HG02885 (cell line): ENCODE data around the gene VEZF1.
A peak's percentile ranks its signal among the peaks of the same experiment; 100 is the strongest.

Experiments used
- ATAC-seq: cut with Tn5 transposase; IDR thresholded peaks from one replicate; pipeline ENCODE4 v1.9.1; 2021; ENCODE audit warnings: mild to moderate bottlenecking; ENCODE audit not compliant: unreplicated experiment, poor library complexity

Gene VEZF1

GRCh38 chr17:58001461-58002124 is 13.5 kb upstream of the VEZF1 start:
- no peak for ATAC-seq

GRCh38 chr17:57999496-58000017 is 11.5 kb upstream of the VEZF1 start:
- ATAC-seq = peak; percentile 59

- ATAC-seq = no peak
These were observed 11.0 kb upstream of the VEZF1 start for GRCh38 chr17:57999010-57999495.

GRCh38 chr17:57997085-57997809 is 9.2 kb upstream of the VEZF1 start:
- ATAC-seq = no peak

DNA sequence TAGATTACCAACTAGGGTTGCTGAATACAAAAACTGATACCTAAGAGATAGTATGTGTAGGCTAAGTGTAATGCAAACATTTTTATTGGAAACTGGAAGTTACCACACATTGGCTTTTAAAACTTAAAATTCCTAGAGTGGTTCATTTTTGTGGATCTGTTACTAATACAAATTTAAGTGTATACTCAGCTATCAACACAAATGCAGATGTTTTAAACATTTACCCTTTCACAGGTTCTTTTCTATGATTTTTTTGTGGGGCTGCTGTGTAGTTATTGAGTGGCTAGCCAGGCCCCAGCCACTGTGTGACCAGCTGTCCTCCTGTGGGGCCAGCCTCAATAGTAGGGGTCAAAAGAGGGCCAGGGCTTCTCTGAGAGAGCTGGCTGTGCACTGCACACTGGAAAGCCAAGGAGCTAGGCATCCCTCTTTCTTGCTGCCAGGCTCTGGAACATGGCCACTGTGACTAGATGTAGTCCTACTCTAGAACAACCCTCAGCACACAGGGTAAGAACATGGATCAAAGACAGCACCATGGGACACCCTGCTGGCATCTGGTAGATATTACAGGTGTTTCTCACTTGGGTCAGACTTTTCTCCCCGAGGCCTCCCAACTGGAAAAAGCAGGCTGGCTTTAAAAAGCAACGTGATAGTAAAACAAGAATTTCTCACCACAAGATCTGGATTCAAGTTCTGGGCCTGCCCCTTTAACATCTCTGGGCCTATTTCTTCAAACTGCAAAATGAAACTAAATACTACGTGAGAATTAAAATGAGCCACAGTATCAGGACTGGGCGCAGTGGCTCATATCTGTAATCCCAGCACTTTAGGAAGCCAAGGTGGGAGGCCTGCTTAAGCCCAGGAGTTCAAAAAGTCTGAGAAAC is 7.3 kb upstream of the VEZF1 start:
- ATAC-seq = peak; percentile 66

DNA sequence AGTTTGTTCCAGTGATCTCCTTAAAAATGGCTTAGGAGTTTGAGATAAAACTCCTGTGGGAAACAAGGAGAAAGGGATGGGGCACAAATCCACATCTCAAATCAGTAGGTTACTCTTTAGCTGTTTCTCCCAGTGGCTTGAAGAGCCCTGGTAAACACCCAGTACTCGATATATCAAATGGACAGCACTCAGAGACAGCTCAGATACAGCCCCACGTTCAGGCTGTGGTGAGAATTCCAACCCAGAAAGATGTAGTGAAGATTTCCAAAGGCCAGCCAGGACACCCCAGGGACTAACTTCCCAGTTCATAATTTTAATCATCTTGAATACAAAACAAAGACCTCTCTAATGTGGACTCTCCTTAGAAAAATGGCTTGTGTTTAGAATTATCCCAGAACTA is 6.4 kb upstream of the VEZF1 start:
- no peak for ATAC-seq

DNA sequence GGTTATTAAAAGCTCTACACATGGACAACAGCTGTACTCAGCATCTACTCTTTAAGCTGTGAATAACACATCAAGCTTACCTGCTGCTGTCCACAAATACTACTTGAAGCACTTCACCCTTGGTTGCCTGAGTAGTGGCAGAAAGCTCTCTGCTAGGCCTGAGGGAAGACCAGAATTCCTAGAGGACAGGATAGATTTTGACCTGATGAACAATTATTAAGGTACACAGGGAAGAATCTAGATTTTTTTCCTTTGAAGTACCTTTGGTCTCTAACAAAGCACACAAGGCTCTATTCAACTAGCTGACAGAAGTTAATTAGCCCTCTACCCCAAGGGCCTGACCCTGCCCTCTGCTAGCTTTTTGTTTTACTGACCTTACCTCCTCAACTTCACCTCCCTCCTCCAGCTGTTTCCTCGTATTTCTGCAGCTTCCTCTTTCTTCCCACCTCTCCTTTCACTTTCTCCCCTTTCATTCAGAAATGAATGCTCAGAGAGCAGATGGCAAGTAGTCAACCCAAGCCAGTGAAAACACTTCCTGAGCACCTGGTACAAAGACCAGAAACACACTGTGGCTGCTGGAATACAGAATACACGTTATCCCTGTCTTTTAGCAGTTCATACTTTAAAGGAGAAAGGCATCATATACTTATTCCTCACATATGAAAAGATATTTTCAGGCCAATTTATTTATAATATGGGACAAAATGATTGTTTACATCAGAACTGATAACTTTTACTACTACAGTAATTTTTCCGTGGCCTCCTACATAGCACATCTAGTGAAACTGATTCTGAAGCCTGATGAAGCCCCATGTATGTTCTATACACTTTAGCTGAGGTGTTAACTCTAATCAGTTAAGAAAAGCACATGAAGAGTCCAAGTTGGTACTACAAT is 5.7 kb upstream of the VEZF1 start:
- no peak for ATAC-seq

DNA sequence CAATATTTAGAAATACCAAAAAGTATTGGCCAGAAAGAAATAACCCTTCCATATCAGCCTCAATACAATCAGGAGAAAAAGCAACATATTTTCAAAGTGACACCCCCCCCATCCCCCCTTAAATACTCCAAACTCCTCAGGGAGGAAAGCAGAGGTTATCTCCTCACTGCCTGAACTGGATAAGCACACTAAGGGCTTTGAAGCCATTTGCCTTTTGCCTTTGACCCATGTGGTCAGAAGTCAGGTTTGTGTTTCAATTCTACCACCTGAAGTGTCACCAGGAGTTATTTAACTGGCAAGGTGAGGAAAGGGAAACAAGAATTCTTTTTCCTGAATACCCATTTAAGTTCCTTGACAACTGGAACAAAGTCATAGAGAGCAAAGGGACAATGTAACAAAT is 3.5 kb upstream of the VEZF1 start:
- no peak for ATAC-seq

- ATAC-seq = no peak
These were observed 2.0 kb upstream of the VEZF1 start for GRCh38 chr17:57990037-57990436.

DNA sequence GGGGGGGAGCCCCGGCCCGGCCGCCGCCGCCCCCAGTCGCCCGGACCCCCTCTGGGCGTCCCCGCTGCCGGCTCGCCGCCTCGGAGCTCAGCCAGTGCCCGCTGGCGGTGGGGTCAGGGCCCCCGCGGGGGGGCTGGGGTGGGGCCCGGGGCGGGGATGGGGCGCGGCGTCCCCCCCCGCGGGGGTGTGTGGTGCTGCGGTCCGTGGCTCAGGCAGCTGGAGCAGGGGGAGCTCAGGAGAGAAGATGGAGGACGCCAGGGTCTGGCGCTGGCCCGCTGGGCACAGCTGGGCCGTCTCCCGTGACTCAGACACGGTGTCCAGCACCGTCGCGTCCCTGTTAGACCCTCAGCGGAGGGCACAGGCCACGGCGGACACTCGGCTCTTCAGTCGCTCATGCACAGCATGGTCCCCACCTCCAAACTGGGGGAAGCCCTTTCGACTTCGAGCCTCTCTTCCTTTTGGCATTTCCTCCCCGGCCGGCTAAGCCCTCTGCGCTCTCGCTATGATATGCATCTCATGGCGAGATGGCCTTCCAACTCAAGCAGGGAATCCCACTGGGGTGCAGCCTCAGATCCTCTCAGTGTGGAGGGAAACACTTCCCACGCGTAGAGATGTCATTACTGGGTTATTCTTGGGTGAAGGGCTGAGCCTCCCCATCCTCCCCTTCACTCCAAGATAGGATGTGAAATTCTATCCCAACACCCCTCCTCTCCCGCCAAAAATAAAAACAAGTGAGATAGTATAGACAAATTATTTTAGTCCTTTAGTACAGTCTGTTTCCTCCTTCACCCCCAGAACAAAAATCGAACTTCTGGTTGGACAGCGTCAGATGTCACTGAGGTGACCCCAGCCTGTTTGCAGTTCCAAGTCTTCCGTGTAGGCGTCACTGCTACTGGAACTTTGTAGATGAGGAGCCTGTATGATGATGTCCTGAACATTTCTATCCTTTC is 522 bp upstream of the VEZF1 start:
- ATAC-seq = peak; percentile 74

DNA sequence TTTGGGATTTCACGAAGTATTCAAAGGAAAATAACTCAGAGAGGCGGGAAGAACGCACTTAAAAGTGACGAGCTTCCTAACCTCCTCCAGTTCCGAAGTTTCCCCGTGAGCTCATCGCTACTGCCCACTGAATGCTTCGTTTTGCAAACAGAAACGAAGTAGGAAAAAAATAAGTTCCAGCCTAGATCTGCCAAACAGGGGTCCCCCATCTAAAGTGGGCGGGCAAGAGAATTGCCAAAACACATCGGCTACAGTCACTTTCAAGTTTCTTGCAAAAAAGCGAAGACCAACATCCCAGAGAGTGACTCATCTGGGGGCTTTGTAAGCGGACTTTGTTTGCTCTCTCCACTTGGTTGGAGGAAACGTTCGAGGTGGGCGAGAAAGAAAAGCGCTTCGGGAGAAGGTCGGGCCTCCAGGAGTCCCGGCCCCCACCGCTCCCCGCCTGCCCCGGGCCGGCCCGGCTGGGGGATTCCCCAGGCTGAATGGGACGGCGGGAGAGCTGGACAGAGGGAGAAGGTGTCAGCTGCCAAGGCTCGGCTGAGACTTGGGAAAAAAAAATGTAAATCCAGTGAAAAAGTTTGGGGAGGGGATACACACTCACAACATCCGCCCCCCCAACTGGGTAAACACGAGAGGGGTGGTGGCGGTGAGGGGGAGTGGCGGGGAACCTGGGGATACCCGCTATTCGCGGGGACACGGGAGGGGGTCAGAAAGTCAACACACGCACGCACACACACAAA is 1.0 kb downstream of the VEZF1 start:
- no peak for ATAC-seq

- no peak for ATAC-seq
These were observed 2.4 kb downstream of the VEZF1 start for GRCh38 chr17:57985675-57985974.

GRCh38 chr17:57984936-57985674 is 2.9 kb downstream of the VEZF1 start:
- ATAC-seq = no peak

- ATAC-seq = no peak
These were observed 3.7 kb downstream of the VEZF1 start for GRCh38 chr17:57984261-57984890.

DNA sequence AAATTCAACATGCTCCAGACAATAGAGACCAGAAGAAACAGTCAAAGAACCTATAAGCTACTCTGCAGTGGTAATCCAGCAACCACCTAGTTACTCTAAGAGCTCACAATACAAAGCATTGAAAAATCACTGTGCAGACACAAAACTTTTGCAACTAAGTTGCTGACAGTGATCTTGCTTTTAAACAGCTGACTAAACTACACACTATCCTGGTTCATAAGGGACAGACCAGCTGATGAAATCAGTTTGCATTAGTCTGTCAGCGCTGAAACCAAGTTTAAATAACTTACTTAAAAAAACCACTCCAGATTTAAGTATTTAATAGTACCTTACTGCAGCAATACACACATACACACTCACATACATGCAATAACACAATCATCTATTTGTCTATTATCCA is 4.6 kb downstream of the VEZF1 start:
- ATAC-seq = no peak

- ATAC-seq = no peak
These were observed 5.4 kb downstream of the VEZF1 start for GRCh38 chr17:57982452-57983170.
